ENCODE data around the gene ADCY10.

ADCY10 gene

DNA sequence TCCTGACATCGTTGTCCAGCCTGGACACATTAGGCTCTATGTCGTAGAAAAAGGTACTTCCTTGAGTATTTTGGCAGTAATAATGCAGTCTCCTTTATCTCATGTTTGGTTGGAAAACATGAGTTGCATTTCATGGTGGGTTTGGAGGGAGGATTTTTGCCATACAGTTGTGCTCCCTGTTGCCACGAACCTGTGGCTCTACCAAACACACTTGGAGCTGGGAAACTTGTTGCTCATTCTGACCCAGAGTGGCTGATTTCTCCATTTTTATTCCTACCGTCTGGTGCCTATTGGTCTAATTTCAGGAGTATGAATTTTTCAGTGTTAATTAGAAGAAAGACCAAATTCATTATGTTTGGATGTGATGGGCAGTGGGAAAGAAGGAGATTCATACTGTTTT is 141.5 kb downstream of the ADCY10 start:
- no peak for DNase-seq

DNA sequence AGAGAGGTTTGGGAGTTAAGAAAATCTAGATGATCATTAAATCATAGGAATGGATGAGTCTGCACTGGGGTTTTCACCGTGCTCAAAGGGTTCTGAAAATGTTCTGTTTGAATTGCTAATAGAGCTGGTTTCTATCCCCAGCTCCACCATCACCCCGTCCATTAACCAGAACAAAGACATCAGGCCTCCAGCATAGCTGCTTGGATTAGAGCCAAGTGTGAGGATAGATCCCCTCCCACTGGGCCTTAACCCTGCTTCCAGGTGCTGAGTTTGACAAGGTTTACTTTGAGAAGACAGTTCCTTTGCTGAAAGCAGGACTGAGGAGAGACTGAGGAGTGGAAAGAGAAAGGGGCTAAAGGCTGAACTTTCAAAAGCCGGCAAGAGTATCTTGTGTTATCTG is 143.8 kb downstream of the ADCY10 start:
- DNase-seq, result no peak

DNA sequence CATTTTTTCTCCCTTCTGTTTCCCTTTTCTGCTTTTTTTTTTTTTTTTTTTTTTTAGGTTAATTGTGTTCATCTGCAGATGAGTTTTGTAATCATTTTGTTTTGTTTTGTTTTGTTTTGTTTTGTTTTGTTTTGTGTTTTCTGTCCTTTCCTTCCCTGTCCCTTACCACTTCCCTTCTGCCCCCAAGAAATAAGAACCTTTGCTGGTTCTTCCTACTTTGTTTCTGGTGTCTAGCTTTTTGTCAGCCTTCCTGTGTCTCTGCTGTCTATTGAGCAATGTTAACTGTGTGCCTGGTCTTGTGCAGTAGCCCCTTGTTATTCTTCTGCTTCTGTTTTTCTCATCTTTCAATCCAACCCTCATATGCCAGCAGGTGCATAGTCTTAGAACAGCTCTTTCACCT is 146.2 kb downstream of the ADCY10 start:
- DNase-seq, result no peak

DNA sequence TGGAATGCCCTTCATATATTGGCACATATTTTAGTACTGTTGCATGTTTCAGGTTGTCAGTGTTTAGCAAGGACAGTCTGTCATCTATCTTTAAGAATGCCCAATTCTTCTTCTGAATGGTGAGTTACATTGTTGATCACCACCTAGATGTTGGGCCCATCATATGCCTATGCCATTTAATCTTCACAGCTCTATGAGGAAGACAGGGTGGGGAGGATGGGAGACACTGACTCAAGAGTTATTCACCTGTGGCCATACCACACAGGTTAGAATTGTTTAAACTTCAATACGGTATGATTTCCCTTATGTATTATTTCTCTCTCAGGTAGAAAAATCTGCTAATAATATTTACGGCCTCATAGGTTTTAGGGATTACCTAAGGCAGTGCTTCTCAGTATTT is 147.4 kb downstream of the ADCY10 start:
- no peak for DNase-seq

DNA sequence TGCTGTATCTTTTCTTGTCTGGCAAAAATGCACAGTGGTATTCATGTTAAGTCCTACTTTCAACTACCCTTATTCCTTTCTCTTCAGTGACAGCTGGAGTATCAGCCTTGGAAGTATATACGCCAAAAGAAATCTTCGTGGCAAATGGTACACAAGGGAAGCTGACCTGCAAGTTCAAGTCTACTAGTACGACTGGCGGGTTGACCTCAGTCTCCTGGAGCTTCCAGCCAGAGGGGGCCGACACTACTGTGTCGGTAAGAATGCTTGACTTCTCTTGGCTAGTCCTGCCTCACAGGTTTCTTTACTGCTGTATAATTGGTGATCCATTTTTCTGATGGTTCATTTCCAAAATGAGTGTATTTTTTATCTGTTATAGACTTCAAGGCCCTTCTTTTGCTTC is 148.4 kb downstream of the ADCY10 start:
- no peak for DNase-seq

DNA sequence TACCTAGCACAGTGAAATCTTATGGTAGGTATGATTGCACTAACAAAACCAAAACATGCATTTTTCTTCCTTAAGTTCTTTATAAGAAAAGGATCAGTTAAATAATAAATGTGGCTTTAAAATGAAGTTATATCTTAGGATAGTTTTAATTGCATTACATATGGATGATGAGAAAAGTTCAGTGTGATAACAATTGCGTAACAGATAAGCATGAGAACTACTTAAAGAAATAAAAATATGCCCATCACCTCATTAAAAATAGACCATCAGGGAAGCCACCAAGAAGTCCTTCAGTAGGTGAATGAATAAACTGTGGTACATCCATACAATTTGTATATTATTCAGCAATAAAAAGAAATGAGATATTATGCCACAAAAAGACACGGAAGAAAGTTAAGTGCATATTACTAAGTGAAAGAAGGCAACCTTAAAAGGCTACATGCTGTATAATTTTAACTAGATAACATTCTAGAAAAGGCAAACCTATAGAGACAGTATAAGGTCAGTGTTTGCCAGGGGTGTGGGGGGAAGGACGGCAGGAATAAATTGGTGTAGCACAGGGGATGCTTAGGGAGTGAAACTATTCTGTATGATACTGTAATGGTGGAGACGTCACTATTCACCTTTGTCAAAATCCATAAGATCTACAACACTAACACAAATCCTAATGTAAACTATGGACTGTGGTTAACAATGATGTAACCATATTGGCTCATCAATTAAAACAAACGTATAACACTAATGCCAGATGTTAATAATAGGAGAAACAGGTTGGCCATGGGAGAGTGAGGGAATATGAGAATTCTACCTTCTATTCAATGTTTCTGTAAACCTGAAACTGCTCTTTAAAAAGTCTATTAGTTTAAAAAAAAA is 149.2 kb downstream of the ADCY10 start:
- no peak for DNase-seq

DNA sequence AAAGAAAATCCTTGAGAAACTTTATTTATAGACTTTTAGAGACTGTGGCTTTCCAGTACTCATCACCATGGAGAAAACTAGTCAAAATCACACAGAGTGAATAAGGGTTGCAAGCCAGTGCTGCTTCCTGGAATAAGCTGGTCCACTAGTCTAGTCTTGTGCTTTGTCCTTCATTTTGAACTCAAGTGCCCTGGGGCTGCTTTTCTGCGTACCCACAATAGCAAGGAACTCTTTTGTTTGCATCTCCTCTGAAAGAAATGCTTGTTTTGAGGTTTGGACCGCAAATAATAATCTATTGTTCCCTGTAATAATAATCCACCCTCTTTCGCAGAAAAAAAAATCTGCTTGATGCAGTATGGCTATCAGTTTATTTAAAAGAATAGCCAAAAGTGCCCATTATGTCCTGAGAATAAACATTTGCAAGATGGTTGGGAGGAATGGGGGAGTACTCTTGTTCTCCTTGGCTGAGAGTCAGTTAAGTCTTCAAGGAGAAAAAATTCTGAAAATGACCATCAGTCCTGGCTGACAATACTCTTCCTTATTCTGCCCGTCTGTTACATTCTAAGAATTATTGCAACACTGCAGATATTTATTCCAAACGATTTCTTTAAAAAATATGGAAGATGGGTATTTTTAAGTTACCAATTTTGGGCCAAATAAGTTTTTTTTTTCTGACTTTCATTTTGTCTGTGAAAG is 150.3 kb downstream of the ADCY10 start:
- no peak for DNase-seq

DNA sequence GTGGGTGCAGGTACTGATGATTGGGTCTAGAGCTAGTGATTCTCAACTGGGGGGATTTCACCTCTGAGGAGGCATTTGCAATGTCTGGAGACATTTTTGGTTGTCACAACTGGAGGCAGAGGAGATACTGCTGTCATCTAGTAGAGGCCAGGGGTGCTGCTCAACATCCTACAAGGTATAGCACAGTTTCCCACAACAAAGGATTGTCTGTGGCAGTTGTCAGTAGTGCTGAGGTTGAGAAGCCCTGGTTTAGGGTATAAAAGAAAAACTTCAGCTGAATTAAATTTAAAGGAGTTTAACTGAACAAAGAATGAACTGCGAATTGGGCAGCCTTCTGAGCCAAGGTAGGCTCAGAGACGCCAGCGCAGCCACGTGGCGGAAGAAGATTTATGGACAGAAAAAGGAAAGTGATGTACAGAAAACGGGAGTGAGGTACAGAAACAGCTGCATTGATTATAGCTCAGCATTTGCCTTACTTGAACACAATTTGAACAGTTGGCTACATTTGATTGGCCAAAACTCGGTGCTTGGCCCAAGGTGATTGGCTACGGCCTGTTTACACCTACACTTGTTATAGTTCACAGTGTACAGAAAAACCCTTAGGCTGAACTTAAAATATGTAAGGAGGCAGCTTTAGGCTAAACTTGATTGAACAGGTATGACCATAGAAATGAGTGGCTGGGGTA is 151.7 kb downstream of the ADCY10 start:
- DNase-seq, result no peak

DNA sequence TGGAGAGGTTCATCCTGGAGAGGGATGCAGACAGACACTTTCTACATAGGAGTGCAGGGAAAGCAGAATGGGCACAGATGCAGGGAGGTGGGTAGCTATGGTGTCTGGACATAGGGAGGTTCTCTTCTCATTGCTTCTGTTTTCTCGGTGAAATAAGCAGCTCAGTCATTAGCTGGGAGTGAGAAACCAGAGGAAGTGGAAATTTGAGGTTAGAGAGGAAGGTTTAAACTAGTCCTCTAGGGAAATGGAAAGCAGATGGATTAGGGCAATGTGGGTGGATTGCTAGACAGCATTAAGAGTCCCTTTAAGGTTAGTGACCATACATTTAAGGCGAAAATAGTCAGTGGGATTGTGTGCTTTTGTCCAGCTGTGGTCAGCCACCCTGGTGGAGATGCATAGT is 152.5 kb downstream of the ADCY10 start:
- DNase-seq, result peak in 1 of 2 donors; percentile 11

All from bone marrow (tissue), 2 donors.